Ascending aorta (tissue), 2 donors: ENCODE measurements around the gene SLC6A6. TPM values are rescaled to one million over a fixed set of nuclear protein-coding genes. Genes with fewer than 3 reads are reported as not detected.

Experiments used
- DNase-seq, 2 donors: peaks; one replicate each; pipeline ENCODE4 v3.0.0-alpha.2; 2019; ENCODE audit warnings: low spot score in 2 of 2
- H3K27ac ChIP-seq, 2 donors: fragments of 200-600 bp; sonication (generic); one replicate each; pipeline ENCODE4 v1.5.1; 2016 to 2017; ENCODE audit warnings: mild to moderate bottlenecking in 1 of 2
- H3K27me3 ChIP-seq: fragments of 200-600 bp; sonication (generic); one replicate; pipeline ENCODE4 v1.5.1; 2017
- H3K36me3 ChIP-seq, 2 donors: fragments of 200-600 bp; sonication (generic); one replicate each; pipeline ENCODE4 v1.5.1; 2016
- H3K4me1 ChIP-seq, 2 donors: fragments of 200-600 bp; sonication (generic); one replicate each; pipeline ENCODE4 v1.5.1; 2016 to 2017; ENCODE audit warnings: mild to moderate bottlenecking in 1 of 2
- H3K4me3 ChIP-seq, 2 donors: fragments of 200-600 bp; sonication (generic); one replicate each; pipeline ENCODE4 v1.5.1; 2016 to 2017; ENCODE audit warnings: mild to moderate bottlenecking in 1 of 2
- H3K9me3 ChIP-seq, 2 donors: fragments of 200-600 bp; sonication (generic); one replicate each; pipeline ENCODE4 v1.5.1; 2016
- intact Hi-C: fragments of 100-400 bp; cut with DNase I; formaldehyde crosslinking; loops from one replicate; pipeline ENCODE4 v1.15.1; 2023
- total RNA-seq: library from RNA; depleted of rRNA; stranded (reverse); fragments of >200 nt; gene quantifications from one replicate; pipeline ENCODE4 v1.1.0, GENCODE V29; 2016
- TF ChIP-seq, protein P1 (sequence below), 3 experiments: fragments of 200-600 bp in 2 of 3; fragments of 450-650 bp in 1 of 3; sonication (generic) in 2 of 3; IDR thresholded peaks; one replicate each; pipeline ENCODE4 v1.5.1; 2016 to 2019; ENCODE audit warnings: antibody characterized with exemption in 3 of 3, mild to moderate bottlenecking in 1 of 3, moderate library complexity in 1 of 3

Gene SLC6A6
- total RNA-seq, 1 donor from 2014 or later: 78.1 TPM

DNA sequence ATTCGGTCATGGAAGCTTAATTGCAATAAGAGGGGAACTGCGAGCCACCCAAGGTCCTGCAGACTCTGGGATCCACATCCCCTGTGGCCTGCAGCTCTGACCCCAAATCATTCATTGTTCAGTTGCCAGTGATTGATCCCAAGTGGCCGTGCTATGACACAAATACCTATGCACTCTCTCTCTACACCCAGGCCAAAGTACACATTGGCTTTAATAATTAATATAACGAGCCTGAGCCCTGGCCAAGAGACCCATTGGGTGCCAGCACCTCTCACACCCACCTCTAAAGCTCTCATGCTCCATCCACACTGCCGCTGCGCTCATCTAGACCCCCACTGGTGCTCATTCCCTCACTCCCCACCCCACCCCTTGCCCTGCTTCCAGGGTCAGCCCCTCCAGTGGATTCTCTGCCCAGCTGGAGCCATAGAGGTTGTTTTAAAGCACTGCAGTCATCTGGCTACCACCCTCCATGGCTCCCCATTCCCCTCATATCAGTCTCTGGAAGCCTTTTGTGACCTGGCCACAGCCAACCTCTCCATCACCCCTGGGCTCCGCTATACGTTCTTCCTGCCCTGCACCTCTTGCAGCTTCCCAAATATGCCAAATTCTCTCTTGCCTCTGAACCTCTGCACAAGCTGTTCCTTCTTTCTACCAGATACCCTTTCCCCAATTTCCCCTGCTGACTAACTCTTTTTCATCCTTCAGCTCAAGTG lies 37.7 kb upstream of the SLC6A6 start:
- DNase-seq: no peak
- Histone ChIP-seq H3K27ac (no peak overlapping the region), H3K4me1 (no peaks in the 10 kb centered on the region), H3K9me3 (no peaks in the 10 kb centered on the region), H3K36me3 (no peaks in the 10 kb centered on the region), H3K27me3 (no peaks in the 10 kb centered on the region), H3K4me3 (no peak overlapping the region)
- TF ChIP-seq, protein P1, sequence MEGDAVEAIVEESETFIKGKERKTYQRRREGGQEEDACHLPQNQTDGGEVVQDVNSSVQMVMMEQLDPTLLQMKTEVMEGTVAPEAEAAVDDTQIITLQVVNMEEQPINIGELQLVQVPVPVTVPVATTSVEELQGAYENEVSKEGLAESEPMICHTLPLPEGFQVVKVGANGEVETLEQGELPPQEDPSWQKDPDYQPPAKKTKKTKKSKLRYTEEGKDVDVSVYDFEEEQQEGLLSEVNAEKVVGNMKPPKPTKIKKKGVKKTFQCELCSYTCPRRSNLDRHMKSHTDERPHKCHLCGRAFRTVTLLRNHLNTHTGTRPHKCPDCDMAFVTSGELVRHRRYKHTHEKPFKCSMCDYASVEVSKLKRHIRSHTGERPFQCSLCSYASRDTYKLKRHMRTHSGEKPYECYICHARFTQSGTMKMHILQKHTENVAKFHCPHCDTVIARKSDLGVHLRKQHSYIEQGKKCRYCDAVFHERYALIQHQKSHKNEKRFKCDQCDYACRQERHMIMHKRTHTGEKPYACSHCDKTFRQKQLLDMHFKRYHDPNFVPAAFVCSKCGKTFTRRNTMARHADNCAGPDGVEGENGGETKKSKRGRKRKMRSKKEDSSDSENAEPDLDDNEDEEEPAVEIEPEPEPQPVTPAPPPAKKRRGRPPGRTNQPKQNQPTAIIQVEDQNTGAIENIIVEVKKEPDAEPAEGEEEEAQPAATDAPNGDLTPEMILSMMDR (IDR thresholded peaks at IDR 0.05): no peak
- intact Hi-C loops: loop anchor here (5.0 kb wide), 1 partner anchor 57 kb away; no protein-coding TSS in a partner anchor

DNA sequence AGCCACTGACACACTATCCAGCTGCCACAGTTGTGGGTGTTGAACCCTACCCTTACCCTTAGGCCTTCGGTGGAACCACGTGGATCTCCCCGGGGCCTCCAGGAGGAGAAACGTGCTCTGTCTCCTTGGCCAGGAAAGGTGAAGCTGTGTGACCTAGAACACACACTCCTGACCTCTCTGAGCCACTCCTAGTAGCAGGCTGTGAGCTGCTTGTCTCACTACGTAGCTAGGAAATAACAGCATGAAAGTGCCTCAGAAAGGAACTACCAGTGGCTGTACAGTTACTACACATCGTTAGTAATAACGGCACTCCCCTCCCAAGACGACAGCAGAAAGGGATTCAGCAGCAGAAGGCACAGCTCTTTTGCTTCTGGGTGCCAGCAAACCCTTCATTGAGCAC lies 36.2 kb upstream of the SLC6A6 start:
- H3K4me1 ChIP-seq: no peaks in the 10 kb centered on the region
- TF ChIP-seq, protein P1 (IDR thresholded peaks at IDR 0.05): no peak
- H3K4me3 ChIP-seq: no peak overlapping the region
- no peak overlapping the region for H3K27ac ChIP-seq
- no peaks in the 10 kb centered on the region for H3K36me3 ChIP-seq
- H3K27me3 ChIP-seq: no peaks in the 10 kb centered on the region
- no peaks in the 10 kb centered on the region for H3K9me3 ChIP-seq
- no peak for DNase-seq
- intact Hi-C loops: loop anchor here (5.0 kb wide), 1 partner anchor 59 kb away; no protein-coding TSS in a partner anchor

DNA sequence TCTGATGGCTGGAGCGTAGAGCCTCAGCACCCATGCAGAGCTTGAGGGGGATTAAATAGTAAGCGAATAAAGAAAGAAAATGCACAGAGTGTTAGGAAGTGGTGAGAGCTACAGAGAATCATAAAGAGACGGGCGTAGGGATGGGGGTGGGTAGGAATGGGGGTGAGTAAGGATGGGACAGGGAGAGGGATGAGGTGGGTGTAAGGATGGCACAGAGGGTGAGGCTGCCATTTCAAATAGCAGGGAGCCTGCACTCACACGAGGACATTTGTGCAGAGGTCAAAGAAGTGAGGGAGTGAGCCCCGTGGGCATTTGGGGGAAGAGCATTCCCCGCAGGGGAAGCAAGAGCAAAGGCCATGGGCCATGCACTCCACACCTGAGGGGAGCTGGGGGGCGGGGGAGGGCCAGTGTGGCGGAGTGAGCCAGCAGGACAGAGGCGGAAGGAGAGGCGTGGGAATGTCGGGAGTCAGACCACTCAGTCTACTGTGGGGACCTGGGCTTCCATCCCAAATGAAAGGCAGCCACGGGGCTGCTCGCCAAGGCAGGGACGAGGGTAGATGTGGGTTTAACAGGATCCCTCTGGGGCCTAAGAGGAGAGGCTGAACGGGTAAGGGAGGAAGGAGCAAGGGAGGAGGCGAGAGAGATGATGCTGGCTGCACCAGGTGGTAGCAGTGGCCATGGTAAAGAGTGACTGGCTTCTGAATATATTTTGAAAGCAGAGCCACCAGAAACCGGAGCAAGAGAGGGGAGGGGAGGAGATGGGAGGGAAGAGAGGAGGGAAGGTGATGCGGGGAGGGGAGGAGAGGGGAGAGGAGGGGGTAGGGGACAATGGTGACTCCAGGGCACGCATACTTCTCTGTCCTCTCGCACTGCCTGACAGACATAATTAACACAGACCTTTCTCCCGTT lies 35.2 kb upstream of the SLC6A6 start:
- no peak for DNase-seq
- no peaks in the 10 kb centered on the region for H3K27me3 ChIP-seq
- H3K9me3 ChIP-seq: no peaks in the 10 kb centered on the region
- TF ChIP-seq, protein P1 (IDR thresholded peaks at IDR 0.05): no peak
- no peaks in the 10 kb centered on the region for H3K4me1 ChIP-seq
- H3K4me3 ChIP-seq: no peak overlapping the region
- H3K36me3 ChIP-seq: no peaks in the 10 kb centered on the region
- no peak overlapping the region for H3K27ac ChIP-seq
- intact Hi-C loops: loop anchor here (5.0 kb wide), 1 partner anchor 60 kb away; no protein-coding TSS in a partner anchor

DNA sequence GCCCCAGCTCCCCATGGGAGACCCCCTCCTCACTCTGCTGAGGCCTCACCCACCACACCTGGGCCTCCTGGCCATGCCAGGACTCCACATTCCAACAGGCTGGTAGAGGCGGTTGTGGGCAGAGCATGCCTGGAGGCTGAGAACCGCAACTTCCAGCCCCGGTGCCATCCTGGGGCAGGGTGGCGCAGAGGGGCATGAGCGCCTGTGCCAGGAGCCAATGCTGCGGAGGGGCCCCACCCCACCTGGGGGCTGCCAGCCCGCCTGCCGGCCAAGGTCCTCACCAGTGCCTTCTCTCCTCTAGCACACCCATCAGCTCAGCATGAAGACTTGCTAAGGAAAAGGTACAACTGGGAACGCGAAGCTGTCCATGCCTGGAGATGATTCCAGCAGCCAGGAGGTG lies 34.3 kb upstream of the SLC6A6 start:
- H3K4me3 ChIP-seq: no peak overlapping the region
- no peak for DNase-seq
- TF ChIP-seq, protein P1 (IDR thresholded peaks at IDR 0.05): no peak
- H3K4me1 ChIP-seq: no peaks in the 10 kb centered on the region
- H3K27ac ChIP-seq: no peak overlapping the region
- H3K9me3 ChIP-seq: no peaks in the 10 kb centered on the region
- intact Hi-C loops: loop anchor here (5.0 kb wide), 1 partner anchor 61 kb away; no protein-coding TSS in a partner anchor
- no peaks in the 10 kb centered on the region for H3K36me3 ChIP-seq
- no peaks in the 10 kb centered on the region for H3K27me3 ChIP-seq

DNA sequence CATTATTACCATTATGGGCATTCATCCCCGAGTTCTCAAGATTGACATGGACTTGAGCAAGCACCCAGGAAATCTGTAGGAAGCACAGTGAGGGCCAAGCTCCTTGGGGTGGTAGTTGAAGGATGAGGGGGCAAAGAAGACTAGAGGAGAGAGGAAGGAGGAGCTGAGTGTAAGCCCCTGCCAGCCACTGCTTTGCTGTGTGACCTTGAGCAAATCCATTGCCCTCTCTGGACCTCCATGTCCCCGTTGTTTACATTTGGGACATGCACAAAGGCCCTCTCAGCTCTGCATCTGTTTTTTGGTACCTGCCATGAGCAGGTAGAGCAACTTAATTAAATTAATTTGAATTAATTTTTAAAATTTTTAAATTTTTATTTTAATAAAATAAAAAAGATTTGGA lies 33.5 kb upstream of the SLC6A6 start:
- Histone ChIP-seq H3K27me3 (no peaks in the 10 kb centered on the region), H3K4me3 (no peak overlapping the region), H3K9me3 (no peaks in the 10 kb centered on the region), H3K4me1 (no peaks in the 10 kb centered on the region), H3K36me3 (no peaks in the 10 kb centered on the region), H3K27ac (no peak overlapping the region)
- intact Hi-C loops: loop anchor here (5.0 kb wide), 1 partner anchor 62 kb away; no protein-coding TSS in a partner anchor
- DNase-seq: no peak
- TF ChIP-seq, protein P1 (IDR thresholded peaks at IDR 0.05): no peak
